ENCODE results near the gene ZNF766. TPM values are rescaled to one million over a fixed set of nuclear protein-coding genes. Genes with fewer than 3 reads are reported as not detected.
"Not testable (repeated sequence)": the region's sequence is repeated elsewhere in the genome, so short reads cannot be mapped to it uniquely, and the experiment has no call there.

ZNF766 gene
- 5.5 TPM for total RNA-seq

DNA sequence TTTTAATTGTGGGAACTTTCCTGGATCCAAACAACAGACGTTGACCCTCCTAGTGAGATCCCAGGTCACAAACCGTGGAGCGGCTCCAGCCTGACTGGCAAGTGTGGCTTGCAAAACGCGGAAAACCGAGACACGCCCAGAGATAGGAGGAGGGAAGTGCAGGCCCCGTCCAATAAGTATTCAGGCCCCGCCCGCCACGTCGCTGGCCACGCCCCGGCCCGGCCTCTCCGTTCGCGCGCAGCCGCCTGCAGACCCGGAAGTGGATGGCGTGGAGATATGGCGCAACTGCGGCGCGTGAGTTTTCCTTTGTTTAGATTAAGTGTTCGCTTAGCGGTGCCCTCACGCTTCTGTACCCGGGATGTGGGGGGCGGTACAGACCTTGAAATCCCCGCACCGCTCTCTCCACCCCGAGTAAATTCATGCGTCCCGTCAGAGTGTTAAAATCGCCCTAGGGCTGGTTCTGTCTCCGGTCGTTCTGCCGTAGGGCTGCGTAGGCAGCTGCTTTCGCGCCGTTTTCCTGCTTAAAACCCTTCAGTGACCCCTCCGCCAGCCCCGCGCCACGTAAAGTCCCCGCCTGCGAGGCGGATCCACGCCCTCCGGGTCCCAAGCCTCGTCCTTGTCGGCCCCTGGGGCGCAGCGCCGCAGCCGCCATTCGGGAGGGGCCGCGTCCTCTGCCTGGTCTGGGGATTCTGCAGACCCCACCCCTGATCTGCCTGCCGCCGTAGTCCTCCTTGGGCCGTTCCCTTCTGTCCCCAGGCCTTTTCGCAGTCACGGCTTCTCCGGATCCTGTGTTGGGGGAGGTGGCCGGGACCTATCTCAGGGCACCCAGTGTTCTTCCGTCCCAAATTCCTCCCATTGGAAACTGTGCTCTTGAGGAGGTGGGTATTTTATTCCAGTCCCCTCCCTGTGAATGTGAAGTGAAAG, at the start of gene ZNF766:
Gene ZNF766, plus strand, starts transcription at position 250 of the 924 bp plus-strand sequence. Its CDS starts 27 bp downstream, at position 277.
- ATAC-seq (peak; percentile 99), DNase-seq (ENCODE audit: low spot score) (peak; percentile 96)

GRCh38 chr19:52219611-52220010, 49.8 kb upstream of the ZNF766 start:
- DNase-seq (ENCODE audit: low spot score) (no peak), ATAC-seq (no peak)

DNA sequence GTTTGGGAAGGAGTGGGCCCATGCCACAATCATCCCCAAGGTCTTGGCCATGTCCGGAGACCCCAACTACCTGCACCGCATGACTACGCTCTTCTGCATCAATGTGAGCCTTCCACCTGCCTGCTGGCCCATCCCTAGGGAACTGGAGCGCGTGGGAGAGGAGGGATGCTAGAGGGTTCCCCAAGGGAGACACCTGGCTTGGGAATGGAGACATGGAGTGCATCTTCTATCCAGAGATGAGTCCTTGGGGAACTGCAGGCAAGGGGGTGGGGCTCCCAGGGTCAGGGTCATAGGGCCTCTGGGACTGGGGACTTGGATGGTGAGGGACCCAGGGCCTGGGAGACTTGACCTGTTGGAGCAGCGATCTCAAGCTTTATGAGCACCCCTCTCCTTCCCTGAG, 48.4 kb upstream of the ZNF766 start:
- no peak for DNase-seq (ENCODE audit: low spot score)

DNA sequence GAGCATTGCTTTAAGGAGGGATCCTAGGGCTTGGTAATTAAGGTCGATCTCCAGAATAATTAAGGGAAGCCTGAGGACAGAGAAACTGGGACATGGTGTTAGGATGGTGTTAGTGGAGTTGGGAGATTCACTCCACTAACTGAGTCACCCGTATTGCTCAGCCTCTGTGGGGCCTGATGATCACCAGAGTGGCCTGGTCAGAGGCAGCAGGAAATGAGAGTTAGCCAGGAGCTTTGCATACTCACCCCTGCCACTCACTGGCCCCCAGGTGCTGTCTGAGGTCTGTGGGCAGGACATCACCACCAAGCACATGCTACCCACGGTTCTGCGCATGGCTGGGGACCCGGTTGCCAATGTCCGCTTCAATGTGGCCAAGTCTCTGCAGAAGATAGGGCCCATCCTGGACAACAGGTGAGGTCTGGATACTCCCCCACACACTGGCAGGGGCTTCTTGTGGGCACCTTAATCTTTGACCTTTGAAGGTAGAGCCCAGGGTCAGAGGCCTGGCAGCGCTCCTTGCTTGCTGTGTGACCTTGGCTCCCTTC, 47.5 kb upstream of the ZNF766 start:
- no peak for ATAC-seq
- no peak for DNase-seq (ENCODE audit: low spot score)

More for the DNA sequence above, 48.4 kb upstream of the ZNF766 start:
- ATAC-seq: no peak

DNA sequence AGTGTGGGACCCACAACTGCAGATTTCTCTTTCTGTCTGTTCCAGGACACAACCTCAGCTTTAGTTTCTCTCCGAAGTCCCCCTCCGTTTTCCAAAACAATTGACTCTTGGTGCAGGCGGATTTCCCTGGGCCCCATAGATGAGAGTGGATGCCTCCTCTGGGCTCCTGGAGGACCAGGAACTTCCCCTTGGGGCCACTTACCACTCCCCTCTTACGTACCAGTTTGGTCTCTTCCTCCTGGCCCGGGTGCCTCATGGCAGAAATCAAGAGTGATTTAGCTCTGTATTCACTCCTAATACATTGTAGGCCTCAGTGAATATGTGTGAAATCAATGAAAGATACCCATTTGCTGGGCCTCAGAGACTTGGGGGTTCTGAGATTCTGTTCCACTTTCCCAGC, 45.2 kb upstream of the ZNF766 start:
- no peak for DNase-seq (ENCODE audit: low spot score)
- no peak for ATAC-seq

GRCh38 chr19:52226652-52227051, 42.7 kb upstream of the ZNF766 start:
- DNase-seq (ENCODE audit: low spot score) (no peak), ATAC-seq (no peak)

GRCh38 chr19:52227196-52227940, 42.0 kb upstream of the ZNF766 start:
- ATAC-seq: no peak
- DNase-seq (ENCODE audit: low spot score): no peak

- ATAC-seq: no peak
Measured at GRCh38 chr19:52227980-52228379, 41.4 kb upstream of the ZNF766 start.

GRCh38 chr19:52229524-52229923, 39.9 kb upstream of the ZNF766 start:
- ATAC-seq: no peak
- no peak for DNase-seq (ENCODE audit: low spot score)

More at GRCh38 chr19:52227980-52228379, 41.4 kb upstream of the ZNF766 start:
- DNase-seq (ENCODE audit: low spot score): no peak

DNA sequence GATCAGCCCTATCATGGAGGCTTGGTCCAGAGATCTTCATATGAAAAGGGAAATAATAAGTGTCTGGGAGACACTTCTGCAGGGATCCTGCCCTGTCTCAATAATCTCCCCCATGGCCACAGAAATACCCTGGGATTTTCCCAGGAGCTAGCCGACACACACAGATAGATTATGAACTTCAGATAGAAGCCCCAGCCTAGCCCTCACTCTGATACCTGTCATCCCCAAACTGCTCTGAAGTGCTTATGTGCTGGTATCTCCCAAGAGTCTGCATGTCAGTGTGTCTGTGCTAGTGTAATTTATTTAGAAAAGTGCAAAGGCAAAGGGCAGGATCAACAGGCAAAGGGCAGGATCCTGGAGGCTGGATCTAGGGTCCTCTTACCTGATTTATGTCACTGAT, 38.7 kb upstream of the ZNF766 start:
- no peak for DNase-seq (ENCODE audit: low spot score)
- ATAC-seq: no peak

DNA sequence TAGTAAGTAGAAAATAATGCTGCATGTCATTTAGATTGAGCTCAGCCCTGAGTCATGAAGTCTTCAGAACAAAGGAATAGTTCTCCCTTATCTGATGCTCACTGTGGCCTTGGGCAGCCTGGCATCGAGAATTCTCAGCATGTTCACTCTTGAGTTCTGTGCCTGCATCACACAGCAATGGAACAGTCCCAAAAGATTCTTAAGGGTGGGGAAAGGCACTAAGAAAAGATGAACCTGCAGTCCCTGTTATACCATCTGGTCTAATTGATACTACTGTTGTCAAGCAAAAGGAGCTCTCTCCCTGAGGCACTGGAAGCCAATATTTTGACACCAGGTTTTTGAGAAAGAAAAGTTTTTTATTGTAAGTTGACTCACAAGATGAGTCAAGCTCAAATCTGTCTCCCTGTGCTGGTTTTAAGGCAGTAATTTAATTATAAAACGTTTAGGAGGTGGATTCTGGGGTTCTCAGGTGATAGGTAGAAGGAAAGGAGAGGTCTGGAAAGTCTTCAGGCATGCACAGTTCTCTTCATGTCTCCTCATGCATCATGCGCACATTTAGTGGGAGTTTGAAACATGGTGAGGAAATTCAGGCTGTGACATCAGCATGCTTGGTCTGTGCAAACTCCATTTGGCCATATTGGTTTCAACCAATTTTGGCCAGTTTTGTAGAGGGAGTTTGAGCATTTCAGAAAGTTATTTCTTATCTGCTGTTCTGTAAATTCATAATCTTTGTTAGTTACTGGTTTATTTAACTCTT, 38.1 kb upstream of the ZNF766 start:
- DNase-seq (ENCODE audit: low spot score): no peak
- ATAC-seq: no peak

- DNase-seq (ENCODE audit: low spot score): no peak
- no peak for ATAC-seq
Measured at GRCh38 chr19:52234406-52234805, 35.0 kb upstream of the ZNF766 start.

GRCh38 chr19:52237197-52237596, 32.2 kb upstream of the ZNF766 start:
- no peak for ATAC-seq
- no peak for DNase-seq (ENCODE audit: low spot score)

- peak; percentile 54 for DNase-seq (ENCODE audit: low spot score)
- peak; percentile 98 for ATAC-seq
Measured at GRCh38 chr19:52237771-52238400, 31.5 kb upstream of the ZNF766 start.

DNA sequence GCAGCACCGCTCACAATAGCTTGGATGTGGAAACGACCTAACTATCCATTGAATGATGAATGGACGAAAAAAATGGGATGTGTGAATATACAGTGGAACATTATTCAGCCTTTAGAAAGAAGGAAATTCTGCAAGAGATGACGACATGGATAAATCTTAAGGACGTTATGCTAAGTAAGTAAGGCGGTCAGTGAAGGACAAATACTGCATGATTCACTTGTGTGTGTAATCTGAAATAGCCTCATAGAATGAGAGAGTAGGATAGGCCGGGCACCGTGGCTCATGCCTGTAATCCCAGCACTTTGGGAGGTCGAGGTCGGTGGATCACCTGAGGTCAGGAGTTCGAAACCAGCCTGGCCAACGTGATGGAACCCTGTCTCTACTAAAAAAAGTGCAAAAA, 25.4 kb upstream of the ZNF766 start:
- DNase-seq (ENCODE audit: low spot score): no peak
- no peak for ATAC-seq

GRCh38 chr19:52248241-52248640, 21.1 kb upstream of the ZNF766 start:
- DNase-seq (ENCODE audit: low spot score) (no peak), ATAC-seq (peak; percentile 66)

DNA sequence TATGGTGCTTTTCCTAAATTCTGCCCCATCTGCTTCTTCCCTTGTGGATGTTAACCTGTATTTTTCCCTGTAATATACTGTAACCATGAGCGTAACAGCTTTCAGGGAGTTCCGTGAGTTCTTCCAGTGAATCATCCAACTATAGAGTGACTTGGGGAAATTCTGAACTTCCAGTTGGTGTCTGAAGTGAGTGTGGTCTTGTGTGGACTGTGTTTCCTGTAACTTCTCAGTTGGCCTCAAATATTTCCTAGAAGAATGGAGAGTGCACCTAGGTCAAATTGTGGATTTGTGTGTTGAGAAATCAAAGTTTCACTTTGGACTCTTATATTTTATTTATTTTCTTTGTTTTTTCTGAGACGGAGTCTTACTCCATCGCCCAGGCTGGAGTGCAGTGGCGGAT, 11.0 kb upstream of the ZNF766 start:
- DNase-seq (ENCODE audit: low spot score) (no peak), ATAC-seq (no peak)

DNA sequence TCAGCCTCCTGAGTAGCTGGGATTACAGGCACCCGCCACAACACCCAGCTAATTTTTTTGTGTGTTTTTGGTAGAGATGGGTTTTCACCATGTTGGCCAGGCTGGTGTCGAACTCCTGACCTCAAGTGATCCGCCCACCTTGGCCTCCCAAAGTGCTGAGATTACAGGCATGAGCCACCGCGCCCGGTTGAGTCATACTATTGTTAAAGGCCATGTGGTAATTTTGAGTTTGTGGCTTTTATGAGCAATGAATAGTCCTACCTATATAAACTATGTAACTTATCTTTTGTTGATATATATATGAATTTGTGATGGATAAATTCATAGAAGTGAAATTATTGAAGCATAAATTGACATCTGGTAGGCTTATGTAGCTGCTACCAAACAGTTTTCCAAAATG, 3.8 kb upstream of the ZNF766 start:
- ATAC-seq; DNase-seq (ENCODE audit: low spot score): not testable (repeated sequence)

DNA sequence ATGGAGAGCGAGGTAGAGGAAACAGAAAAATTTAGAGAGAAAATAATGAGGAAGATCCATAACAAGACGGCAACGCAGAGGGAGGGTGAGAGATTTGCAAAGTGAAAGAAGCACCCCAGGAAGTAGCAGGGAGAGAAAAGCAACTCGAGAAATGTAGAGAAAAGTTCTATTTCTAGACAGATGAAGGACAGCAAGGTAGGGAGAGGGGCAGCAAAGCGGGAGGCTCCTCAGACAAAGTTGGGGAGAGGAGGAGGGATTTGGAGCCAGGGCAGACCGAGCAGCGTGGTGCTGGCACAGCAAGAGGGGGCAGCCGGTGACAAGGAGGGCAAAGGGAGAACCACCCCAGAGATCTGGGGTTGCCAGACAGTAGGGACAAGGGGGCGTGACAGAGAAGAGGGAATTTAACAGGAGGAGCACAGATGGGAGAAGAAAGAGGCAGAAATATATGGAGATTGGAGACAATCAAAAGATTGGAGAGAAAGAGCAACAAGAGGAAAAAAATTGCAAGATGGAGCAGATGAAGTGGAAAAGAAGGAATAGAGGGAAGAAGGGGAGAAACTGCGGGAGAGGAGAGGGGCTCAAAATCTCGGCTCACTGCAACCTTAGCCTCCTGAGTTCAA, 989 bp downstream of the ZNF766 start:
- DNase-seq (ENCODE audit: low spot score) (no peak), ATAC-seq (peak; percentile 2)

- no peak for ATAC-seq
- no peak for DNase-seq (ENCODE audit: low spot score)
Measured at GRCh38 chr19:52273301-52273700, 3.9 kb downstream of the ZNF766 start.
